Measurements from ENCODE around the gene MS4A10.
A peak's percentile ranks its signal among the peaks of the same experiment; 100 is the strongest.
"Not testable (repeated sequence)": the region's sequence is repeated elsewhere in the genome, so short reads cannot be mapped to it uniquely, and the experiment has no call there.

Gene MS4A10

GRCh38 chr11:60757231-60757800 is 27.8 kb upstream of the MS4A10 start:
- no peak overlapping the region for H3K4me3 ChIP-seq (ENCODE audit: low read depth, low read length)
- in situ Hi-C loops (cut with HindIII; ENCODE audit: low sequenced_read_pairs): no loop called here
- DNase-seq (ENCODE audit: low read depth): no peak
- no peak for TF ChIP-seq CTCF (IDR thresholded peaks at IDR 0.05; ENCODE audit: low read depth, low read length, missing control alignments)

GRCh38 chr11:60758671-60759070 is 26.5 kb upstream of the MS4A10 start:
- H3K4me3 ChIP-seq (ENCODE audit: low read depth, low read length); DNase-seq (ENCODE audit: low read depth); in situ Hi-C loops (cut with HindIII; ENCODE audit: low sequenced_read_pairs): not testable (repeated sequence)

- in situ Hi-C loops (cut with HindIII; ENCODE audit: low sequenced_read_pairs); H3K4me3 ChIP-seq (ENCODE audit: low read depth, low read length); DNase-seq (ENCODE audit: low read depth): not testable (repeated sequence)
Measured at GRCh38 chr11:60759438-60760225, 25.5 kb upstream of the MS4A10 start.

GRCh38 chr11:60761436-60762190 is 23.5 kb upstream of the MS4A10 start:
- no peak for DNase-seq (ENCODE audit: low read depth)
- in situ Hi-C loops (cut with HindIII; ENCODE audit: low sequenced_read_pairs): no loop called here
- H3K4me3 ChIP-seq (ENCODE audit: low read depth, low read length): no peak overlapping the region
- no peak for TF ChIP-seq CTCF (IDR thresholded peaks at IDR 0.05; ENCODE audit: low read depth, low read length, missing control alignments)

GRCh38 chr11:60762851-60763691 is 22.1 kb upstream of the MS4A10 start:
- peak; percentile 19 for TF ChIP-seq CTCF (IDR thresholded peaks at IDR 0.05; ENCODE audit: low read depth, low read length, missing control alignments)
- in situ Hi-C loops (cut with HindIII; ENCODE audit: low sequenced_read_pairs): no loop called here
- H3K4me3 ChIP-seq (ENCODE audit: low read depth, low read length): no peak overlapping the region
- DNase-seq (ENCODE audit: low read depth): no peak

- DNase-seq (ENCODE audit: low read depth): no peak
- TF ChIP-seq CTCF (IDR thresholded peaks at IDR 0.05; ENCODE audit: low read depth, low read length, missing control alignments): no peak
Measured at GRCh38 chr11:60763692-60764369, 21.3 kb upstream of the MS4A10 start.

GRCh38 chr11:60764879-60765278 is 20.3 kb upstream of the MS4A10 start:
- H3K4me3 ChIP-seq (ENCODE audit: low read depth, low read length): no peak overlapping the region
- DNase-seq (ENCODE audit: low read depth): no peak
- in situ Hi-C loops (cut with HindIII; ENCODE audit: low sequenced_read_pairs): no loop called here
- no peak for TF ChIP-seq CTCF (IDR thresholded peaks at IDR 0.05; ENCODE audit: low read depth, low read length, missing control alignments)

More at GRCh38 chr11:60763692-60764369, 21.3 kb upstream of the MS4A10 start:
- in situ Hi-C loops (cut with HindIII; ENCODE audit: low sequenced_read_pairs): no loop called here
- H3K4me3 ChIP-seq (ENCODE audit: low read depth, low read length): no peak overlapping the region
